Neural cell (in vitro differentiated cells): Measurements from ENCODE around the gene OBSL1. TPM values are rescaled to one million over a fixed set of nuclear protein-coding genes. Genes with fewer than 3 reads are reported as not detected.

Experiments used
- H2AFZ ChIP-seq: fragments of 200-600, 300-800 bp; sonication (generic), shearing (Covaris generic); 2 replicates; pipeline ENCODE4 v1.6.0; 2014; ENCODE audit warnings: low read depth, mild to moderate bottlenecking, antibody characterized with exemption, low read length, moderate library complexity
- H3F3A ChIP-seq: fragments of 200-600 bp; shearing (Covaris generic); 2 replicates; pipeline ENCODE4 v1.6.1; 2016; ENCODE audit warnings: mild to moderate bottlenecking, moderate library complexity, mixed read lengths, antibody characterized with exemption, low read length; ENCODE audit not compliant: insufficient read depth, poor library complexity, severe bottlenecking
- H3K27ac ChIP-seq: fragments of 200-600, 300-800 bp; sonication (generic), shearing (Covaris generic); 2 replicates; pipeline ENCODE4 v1.5.1; 2014; ENCODE audit warnings: mild to moderate bottlenecking, low read length, moderate library complexity
- H3K27me3 ChIP-seq: fragments of 300-800, 200-600 bp; sonication (generic), shearing (Covaris generic); 2 replicates; pipeline ENCODE4 v1.6.0; 2014; ENCODE audit warnings: mild to moderate bottlenecking, low read depth, low read length, moderate library complexity; ENCODE audit not compliant: insufficient read depth
- H3K36me3 ChIP-seq: fragments of 300-800, 200-600 bp; sonication (generic), shearing (Covaris generic); 2 replicates; pipeline ENCODE4 v1.5.1; 2014; ENCODE audit warnings: mild to moderate bottlenecking, antibody characterized with exemption, low read length, moderate library complexity; ENCODE audit not compliant: insufficient read depth
- H3K4me2 ChIP-seq: fragments of 300-800, 200-600 bp; sonication (generic), shearing (Covaris generic); 2 replicates; pipeline ENCODE4 v1.6.0; 2014; ENCODE audit warnings: mild to moderate bottlenecking, low read length
- H3K4me3 ChIP-seq: fragments of 300-800, 200-600 bp; sonication (generic), shearing (Covaris generic); 2 replicates; pipeline ENCODE4 v1.5.1; 2014; ENCODE audit warnings: mild to moderate bottlenecking, low read length, moderate library complexity
- H3K79me2 ChIP-seq: fragments of 200-600 bp; shearing (Covaris generic); replicated peaks from 2 replicates; pipeline ENCODE4 v1.6.0; 2014; ENCODE audit warnings: mild to moderate bottlenecking, low read length, moderate library complexity; ENCODE audit not compliant: insufficient read depth
- H3K9ac ChIP-seq: fragments of 300-800, 200-600 bp; sonication (generic), shearing (Covaris generic); 2 replicates; pipeline ENCODE4 v1.6.1; 2016; ENCODE audit warnings: mild to moderate bottlenecking, low read length, mixed read lengths
- H3K9me2 ChIP-seq: fragments of 200-600 bp; shearing (Covaris generic); 2 replicates; pipeline ENCODE4 v1.6.1; 2016; ENCODE audit warnings: mild to moderate bottlenecking, low read length, mixed read lengths; ENCODE audit not compliant: insufficient read depth
- H3K9me3 ChIP-seq: fragments of 200-600, 300-800 bp; sonication (generic), shearing (Covaris generic); 2 replicates; pipeline ENCODE4 v1.6.1; 2016; ENCODE audit warnings: mild to moderate bottlenecking, mixed run types, low read length, moderate library complexity, mixed read lengths
- H4K20me1 ChIP-seq: fragments of 200-600 bp; shearing (Covaris generic); 2 replicates; pipeline ENCODE4 v1.6.1; 2016; ENCODE audit warnings: mild to moderate bottlenecking, mixed run types; ENCODE audit not compliant: insufficient read depth
- EP300 ChIP-seq: fragments of 450-650 bp; conservative IDR thresholded peaks from 2 replicates; pipeline ENCODE4 v1.6.1; 2014; ENCODE audit warnings: antibody characterized with exemption, mild to moderate bottlenecking, moderate library complexity; ENCODE audit not compliant: poor library complexity, severe bottlenecking
- EZH2 ChIP-seq: fragments of 200-600, 300-800 bp; shearing (Covaris generic), sonication (generic); IDR thresholded peaks from 2 replicates; pipeline ENCODE4 v1.6.1; 2014; ENCODE audit warnings: antibody characterized with exemption, low read length, borderline replicate concordance, mild to moderate bottlenecking; ENCODE audit not compliant: insufficient read depth, poor library complexity, severe bottlenecking
- MXI1 ChIP-seq: fragments of 450-650 bp; conservative IDR thresholded peaks from 2 replicates; pipeline ENCODE4 v1.6.1; 2014; ENCODE audit warnings: antibody characterized with exemption, mild to moderate bottlenecking; ENCODE audit not compliant: poor library complexity, severe bottlenecking
- POLR2AphosphoS5 ChIP-seq: IDR thresholded peaks from 2 replicates; pipeline ENCODE4 v1.6.1; 2012
- RAD21 ChIP-seq: fragments of 450-650 bp; conservative IDR thresholded peaks from 2 replicates; pipeline ENCODE4 v1.6.1; 2014; ENCODE audit warnings: antibody characterized with exemption, mild to moderate bottlenecking, moderate library complexity
- SMC3 ChIP-seq: fragments of 450-650 bp; conservative IDR thresholded peaks from 2 replicates; pipeline ENCODE4 v1.6.1; 2014; ENCODE audit warnings: antibody characterized with exemption, mild to moderate bottlenecking, moderate library complexity; ENCODE audit not compliant: poor library complexity
- TAF1 ChIP-seq: IDR thresholded peaks from 2 replicates; pipeline ENCODE4 v1.6.1; 2012; ENCODE audit warnings: low read depth
- polyA plus RNA-seq: library from polyadenylated mRNA; depleted of rRNA; stranded (reverse); fragments of >200 nt; gene quantifications from 2 replicates; pipeline ENCODE4 v1.2.3, GENCODE V29; 2014
- TF ChIP-seq, protein P1 (sequence below): IDR thresholded peaks from 2 replicates; pipeline ENCODE4 v1.6.1; 2012; ENCODE audit warnings: borderline replicate concordance
- TF ChIP-seq, protein P2 (sequence below): fragments of 450-650 bp; IDR thresholded peaks from 2 replicates; pipeline ENCODE4 v1.5.1; 2014; ENCODE audit warnings: antibody characterized with exemption, mild to moderate bottlenecking, moderate library complexity; ENCODE audit not compliant: poor library complexity, severe bottlenecking

Gene OBSL1
- polyA plus RNA-seq, 1 donor from 2014 or later = 59.7 TPM

DNA sequence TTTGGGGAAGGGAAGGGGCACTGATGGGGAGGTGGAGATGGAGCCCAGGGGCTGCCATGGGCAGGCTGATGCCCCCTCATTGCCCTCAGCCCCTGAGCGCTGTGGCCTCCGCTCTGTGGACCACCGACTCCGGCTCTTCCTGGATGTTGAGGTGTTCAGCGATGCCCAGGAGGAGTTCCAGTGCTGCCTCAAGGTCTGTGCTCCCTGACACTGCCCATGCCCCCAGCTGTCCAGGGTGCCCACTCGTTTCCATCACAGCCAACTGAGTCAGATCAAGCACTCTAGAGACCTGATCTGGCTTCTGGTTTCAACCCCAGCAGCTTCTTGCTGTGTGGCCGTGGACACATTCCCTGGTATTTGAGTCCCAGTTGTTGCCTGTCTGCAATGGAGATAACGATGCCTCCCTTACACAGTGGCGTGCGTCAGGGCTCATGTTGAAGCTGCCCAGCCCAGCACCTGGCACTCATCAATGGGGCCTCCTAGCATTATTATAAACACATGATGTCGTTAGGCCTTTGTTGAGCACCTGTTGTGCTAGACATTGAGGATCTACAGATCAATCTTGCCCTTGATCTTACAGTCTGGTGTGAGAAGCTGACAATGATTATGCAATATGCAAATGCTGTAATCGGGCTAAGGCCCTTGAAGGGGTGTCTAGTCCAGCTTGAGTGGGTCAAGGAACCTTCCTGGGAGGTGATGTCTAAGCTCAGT, 40.7 kb upstream of the OBSL1 start:
- Histone ChIP-seq H4K20me1 (no peaks in the 10 kb centered on the region), H3K9ac (no peak overlapping the region), H3K27me3 (no peaks in the 10 kb centered on the region), H3K36me3 (no peaks in the 10 kb centered on the region), H3K27ac (no peak overlapping the region), H3K4me2 (no peak overlapping the region), H2AFZ (no peak overlapping the region), H3K9me3 (no peaks in the 10 kb centered on the region), H3K4me3 (no peak overlapping the region), H3K79me2 (no peaks in the 10 kb centered on the region), H3F3A (no peaks in the 10 kb centered on the region), H3K9me2 (no peaks in the 10 kb centered on the region)
- TF ChIP-seq MXI1 (no peak), SMC3 (no peak), EP300 (no peak), EZH2 (no peak), RAD21 (no peak), TAF1 (no peak)
- TF ChIP-seq, protein P1, sequence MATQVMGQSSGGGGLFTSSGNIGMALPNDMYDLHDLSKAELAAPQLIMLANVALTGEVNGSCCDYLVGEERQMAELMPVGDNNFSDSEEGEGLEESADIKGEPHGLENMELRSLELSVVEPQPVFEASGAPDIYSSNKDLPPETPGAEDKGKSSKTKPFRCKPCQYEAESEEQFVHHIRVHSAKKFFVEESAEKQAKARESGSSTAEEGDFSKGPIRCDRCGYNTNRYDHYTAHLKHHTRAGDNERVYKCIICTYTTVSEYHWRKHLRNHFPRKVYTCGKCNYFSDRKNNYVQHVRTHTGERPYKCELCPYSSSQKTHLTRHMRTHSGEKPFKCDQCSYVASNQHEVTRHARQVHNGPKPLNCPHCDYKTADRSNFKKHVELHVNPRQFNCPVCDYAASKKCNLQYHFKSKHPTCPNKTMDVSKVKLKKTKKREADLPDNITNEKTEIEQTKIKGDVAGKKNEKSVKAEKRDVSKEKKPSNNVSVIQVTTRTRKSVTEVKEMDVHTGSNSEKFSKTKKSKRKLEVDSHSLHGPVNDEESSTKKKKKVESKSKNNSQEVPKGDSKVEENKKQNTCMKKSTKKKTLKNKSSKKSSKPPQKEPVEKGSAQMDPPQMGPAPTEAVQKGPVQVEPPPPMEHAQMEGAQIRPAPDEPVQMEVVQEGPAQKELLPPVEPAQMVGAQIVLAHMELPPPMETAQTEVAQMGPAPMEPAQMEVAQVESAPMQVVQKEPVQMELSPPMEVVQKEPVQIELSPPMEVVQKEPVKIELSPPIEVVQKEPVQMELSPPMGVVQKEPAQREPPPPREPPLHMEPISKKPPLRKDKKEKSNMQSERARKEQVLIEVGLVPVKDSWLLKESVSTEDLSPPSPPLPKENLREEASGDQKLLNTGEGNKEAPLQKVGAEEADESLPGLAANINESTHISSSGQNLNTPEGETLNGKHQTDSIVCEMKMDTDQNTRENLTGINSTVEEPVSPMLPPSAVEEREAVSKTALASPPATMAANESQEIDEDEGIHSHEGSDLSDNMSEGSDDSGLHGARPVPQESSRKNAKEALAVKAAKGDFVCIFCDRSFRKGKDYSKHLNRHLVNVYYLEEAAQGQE = no peak

DNA sequence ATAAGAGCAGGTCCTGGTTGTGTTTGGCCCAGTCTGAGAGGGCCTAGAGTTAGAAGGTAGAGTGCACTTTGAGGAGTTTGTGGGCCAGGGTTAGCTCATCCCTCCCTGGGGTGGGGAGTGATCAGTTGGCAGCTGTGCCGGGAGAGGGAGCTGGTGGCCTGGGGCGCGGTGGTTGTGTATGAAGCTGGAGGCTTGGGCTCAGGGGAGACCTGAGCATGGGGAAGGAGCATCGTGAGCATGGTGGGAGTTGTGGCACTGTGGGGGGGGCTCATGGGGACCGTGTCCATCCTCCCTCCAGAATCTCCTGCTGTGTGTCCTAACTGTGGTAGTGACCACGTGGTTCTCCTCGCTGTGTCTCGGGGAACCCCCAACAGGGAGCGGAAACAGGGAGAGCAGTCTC, 40.0 kb upstream of the OBSL1 start:
- no peaks in the 10 kb centered on the region for H4K20me1 ChIP-seq
- no peak overlapping the region for H3K4me3 ChIP-seq
- no peaks in the 10 kb centered on the region for H3K36me3 ChIP-seq
- TF ChIP-seq TAF1 (no peak), SMC3 (no peak), MXI1 (no peak), EP300 (no peak), POLR2AphosphoS5 (no peak), RAD21 (no peak), EZH2 (no peak)
- TF ChIP-seq, protein P2, sequence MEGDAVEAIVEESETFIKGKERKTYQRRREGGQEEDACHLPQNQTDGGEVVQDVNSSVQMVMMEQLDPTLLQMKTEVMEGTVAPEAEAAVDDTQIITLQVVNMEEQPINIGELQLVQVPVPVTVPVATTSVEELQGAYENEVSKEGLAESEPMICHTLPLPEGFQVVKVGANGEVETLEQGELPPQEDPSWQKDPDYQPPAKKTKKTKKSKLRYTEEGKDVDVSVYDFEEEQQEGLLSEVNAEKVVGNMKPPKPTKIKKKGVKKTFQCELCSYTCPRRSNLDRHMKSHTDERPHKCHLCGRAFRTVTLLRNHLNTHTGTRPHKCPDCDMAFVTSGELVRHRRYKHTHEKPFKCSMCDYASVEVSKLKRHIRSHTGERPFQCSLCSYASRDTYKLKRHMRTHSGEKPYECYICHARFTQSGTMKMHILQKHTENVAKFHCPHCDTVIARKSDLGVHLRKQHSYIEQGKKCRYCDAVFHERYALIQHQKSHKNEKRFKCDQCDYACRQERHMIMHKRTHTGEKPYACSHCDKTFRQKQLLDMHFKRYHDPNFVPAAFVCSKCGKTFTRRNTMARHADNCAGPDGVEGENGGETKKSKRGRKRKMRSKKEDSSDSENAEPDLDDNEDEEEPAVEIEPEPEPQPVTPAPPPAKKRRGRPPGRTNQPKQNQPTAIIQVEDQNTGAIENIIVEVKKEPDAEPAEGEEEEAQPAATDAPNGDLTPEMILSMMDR = no peak
- TF ChIP-seq, protein P1 = no peak
- H3K27me3 ChIP-seq = no peaks in the 10 kb centered on the region
- H3K4me2 ChIP-seq = no peak overlapping the region
- no peaks in the 10 kb centered on the region for H3K79me2 ChIP-seq
- no peak overlapping the region for H3K27ac ChIP-seq
- no peaks in the 10 kb centered on the region for H3K9me2 ChIP-seq
- no peaks in the 10 kb centered on the region for H3K9me3 ChIP-seq
- H3K9ac ChIP-seq = no peak overlapping the region
- H3F3A ChIP-seq = no peaks in the 10 kb centered on the region
- no peak overlapping the region for H2AFZ ChIP-seq
